Astrocyte of the hippocampus (primary cell): Measurements from ENCODE around the gene THSD7A.

Source experiments
- DNase-seq: peaks from one replicate; pipeline ENCODE4 v3.0.0; 2011; ENCODE audit warnings: low read depth, low spot score

THSD7A gene

DNA sequence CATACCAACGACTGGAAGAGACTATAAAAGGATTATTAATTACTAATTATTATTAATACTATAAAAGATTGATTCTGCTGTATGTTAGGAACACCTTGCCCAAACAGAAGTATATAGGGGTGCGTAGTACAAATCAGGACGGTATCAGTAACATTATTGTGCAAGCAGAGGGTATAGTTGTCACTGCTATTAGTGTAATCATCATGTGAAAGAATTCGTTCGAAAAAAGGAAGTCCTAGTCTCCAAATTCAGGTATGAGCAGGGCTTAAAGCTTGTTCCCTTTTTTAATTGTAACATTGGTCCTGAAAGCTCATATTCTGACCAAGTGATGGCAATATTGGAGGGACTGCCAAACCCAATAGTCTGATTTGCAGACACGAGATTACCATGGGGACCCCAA is 81.8 kb downstream of the THSD7A start:
- DNase-seq, result no peak

GRCh38 chr7:11749629-11750028 is 82.4 kb downstream of the THSD7A start:
- peak; percentile 23 for DNase-seq

DNA sequence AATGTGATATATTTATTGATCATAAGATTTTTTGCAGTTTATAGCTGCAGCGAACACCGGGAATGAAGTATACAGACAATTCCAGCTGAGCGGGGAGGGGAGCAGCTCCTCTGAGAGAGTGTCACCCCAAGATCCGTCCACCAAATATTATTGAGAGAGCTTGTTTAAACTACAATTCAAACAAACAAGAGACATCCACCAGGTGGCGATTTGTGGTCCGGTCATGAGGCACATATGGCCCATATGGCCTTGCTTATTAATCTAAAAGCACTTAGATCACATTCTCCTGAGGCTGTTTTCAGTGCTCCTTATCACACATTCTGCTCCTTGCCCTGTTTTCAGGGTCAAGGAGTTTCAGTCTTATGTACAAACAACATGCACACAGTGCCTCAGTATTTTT is 83.1 kb downstream of the THSD7A start:
- no peak for DNase-seq

DNA sequence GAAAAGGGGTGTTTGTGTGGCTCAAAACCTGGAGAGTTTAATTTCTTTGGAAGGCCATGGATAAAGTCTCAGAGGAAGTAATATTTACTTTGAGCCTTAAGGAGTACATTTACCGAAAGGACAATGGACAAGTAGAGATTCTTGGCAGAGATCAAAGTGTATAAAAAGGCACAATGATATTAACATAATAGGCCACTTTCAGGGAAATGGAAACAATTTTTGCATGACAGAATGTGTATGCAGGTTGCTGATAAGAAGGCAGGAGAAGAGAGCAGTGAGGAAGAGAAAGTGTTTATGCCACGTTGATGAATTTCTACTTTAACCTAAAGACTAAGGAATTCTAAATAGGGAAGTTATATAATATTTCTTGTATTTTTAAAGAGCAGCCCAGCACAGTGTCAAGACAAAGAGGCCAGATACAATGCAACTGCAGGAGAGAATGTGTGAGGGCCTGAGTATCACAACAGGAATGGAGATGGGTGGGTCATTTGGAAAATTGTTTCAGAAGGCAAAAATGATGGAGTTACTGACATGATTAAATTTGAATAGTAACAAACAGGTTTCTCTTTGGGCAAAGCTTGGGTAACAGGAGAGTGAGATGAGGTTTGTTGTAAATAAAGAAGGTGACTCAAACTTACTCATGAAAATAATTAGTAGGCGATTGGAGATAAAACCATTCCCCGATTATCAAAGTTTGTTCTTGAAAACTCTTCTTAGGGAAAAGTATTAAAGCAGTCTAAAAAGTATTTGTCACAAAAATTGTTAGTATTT is 84.1 kb downstream of the THSD7A start:
- DNase-seq, result no peak

DNA sequence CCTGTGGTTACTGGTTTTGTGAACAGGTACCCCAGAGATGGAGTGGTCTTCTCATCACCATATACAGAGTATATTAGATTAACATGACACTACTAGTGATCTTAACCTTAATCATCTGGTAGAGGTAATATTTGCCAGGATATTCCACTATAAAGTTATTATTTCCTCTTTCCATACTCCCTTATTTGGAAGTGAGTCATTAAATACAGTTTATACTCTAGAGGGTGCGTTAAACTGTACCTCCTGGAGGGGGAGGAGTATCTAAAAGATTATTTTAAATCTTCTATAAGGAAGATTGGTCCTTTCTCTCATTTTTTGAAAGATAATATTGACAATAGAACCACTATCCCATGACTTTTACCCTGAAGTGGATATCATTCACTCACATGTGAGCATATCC is 85.4 kb downstream of the THSD7A start:
- DNase-seq, result no peak

DNA sequence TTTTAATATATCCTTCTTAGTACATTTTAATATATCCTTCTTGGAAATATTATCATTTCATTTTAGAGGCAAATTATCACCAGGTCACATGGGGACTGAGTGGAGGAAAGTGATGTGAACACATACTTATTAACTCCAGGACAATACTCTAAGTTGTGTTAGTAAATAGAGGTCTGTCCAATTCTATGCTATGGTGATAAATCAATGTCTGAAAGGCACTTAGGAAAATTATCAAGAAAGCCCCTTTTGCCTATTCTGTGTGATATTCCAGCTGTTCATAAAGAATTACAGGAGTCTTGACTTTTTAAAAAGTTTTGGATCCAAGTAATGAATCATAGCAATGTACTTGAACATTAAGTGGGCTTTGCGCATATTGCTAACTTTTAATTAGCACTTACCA is 88.5 kb downstream of the THSD7A start:
- DNase-seq, result no peak

GRCh38 chr7:11743016-11743415 is 89.0 kb downstream of the THSD7A start:
- no peak for DNase-seq

DNA sequence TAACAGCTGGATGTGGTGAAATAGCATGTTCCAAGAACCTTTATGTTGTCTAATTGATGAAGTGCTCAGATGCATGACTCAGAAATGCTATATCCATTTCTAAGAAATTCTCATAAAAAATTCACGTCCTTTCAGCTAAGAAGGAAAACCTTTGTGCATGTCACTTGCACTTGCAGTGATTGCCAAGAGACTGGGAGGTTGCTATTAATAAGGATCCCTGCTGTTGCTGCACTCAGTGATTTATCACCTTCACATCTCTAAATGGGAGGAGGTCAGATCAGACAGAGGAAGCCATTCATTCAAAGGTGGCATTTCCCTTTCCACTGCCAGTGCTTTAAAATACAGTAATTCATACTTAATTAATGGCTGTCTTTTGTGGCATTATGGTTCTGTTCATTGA is 89.5 kb downstream of the THSD7A start:
- DNase-seq, result no peak

- no peak for DNase-seq
Observed at GRCh38 chr7:11737723-11738122, 94.3 kb downstream of the THSD7A start.

GRCh38 chr7:11732207-11732606 is 99.8 kb downstream of the THSD7A start:
- DNase-seq, result no peak

GRCh38 chr7:11730725-11731124 is 101.3 kb downstream of the THSD7A start:
- DNase-seq, result no peak

GRCh38 chr7:11727864-11728263 is 104.1 kb downstream of the THSD7A start:
- DNase-seq, result no peak

DNA sequence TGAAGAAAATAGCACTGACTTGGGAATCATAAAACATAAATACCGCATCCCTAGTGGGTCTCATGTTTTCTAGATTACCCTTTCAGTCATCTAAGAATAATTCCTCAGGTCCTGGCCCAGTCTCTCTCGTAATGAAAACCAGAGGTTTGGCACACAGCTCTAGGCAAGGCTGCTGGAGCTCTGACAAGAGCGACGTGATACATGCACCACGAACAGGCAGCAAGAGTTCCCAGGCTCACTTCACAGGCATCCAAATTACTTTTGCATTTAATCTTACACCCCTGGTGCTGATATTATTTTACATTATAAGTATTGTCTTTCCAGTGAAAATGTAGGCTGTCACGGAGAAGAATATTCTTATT is 105.2 kb downstream of the THSD7A start:
- peak; percentile 70 for DNase-seq

DNA sequence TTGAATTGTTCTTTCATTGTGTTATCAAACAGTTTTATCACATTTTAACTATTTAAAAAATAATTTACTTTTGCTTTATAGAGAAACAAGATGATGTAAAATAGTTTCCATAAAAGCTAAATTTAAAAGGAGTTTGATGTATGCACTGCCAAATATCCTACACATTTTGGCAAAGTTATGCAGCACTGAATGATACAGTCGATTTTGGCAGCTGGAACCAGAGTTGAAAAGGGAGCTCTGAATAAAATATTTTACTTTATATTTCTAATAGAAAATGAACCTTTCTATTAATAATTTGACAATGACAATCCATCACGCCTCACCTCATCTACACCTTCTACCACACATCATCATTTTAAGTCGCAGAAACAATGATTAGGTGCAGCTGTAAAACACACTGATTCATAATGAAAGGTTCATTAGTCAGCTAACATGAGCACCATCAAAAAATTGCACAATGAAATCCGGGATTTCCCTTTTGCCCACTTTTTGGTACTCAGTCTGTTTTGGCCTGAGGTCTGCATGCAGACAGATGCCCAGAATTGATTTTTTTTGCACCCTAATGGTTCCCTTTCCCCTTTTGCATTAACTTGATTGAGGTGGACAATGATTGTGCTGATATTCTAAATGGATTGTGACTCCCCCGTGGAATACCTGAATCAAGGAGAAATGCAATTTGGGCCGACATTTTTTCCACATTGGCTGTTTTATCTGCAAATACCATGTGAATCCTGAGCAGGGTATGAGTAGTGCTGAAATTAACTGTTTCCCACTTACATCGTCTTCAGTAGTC is 105.8 kb downstream of the THSD7A start:
- no peak for DNase-seq

DNA sequence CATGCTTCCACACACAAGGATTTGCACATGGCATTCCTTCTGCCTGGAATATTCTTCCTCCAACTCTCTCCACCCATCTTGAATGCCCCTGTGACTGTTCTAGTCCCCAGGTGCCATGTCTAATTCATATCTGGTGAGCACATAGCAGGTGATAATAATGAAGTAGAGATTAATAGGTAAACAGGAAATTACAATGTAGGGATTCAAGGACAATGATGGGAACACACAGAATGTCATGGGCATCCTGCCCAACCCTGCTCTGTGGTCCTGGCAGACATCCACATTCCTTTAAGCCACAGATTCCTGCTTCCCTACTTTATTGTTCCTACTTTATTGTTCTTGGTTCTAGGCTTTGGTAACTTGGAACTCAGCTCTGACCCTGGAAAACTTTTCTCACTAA is 115.8 kb downstream of the THSD7A start:
- DNase-seq, result peak; percentile 85

- peak; percentile 58 for DNase-seq
Observed at GRCh38 chr7:11714676-11715075, 117.3 kb downstream of the THSD7A start.

GRCh38 chr7:11714205-11714604 is 117.8 kb downstream of the THSD7A start:
- no peak for DNase-seq

DNA sequence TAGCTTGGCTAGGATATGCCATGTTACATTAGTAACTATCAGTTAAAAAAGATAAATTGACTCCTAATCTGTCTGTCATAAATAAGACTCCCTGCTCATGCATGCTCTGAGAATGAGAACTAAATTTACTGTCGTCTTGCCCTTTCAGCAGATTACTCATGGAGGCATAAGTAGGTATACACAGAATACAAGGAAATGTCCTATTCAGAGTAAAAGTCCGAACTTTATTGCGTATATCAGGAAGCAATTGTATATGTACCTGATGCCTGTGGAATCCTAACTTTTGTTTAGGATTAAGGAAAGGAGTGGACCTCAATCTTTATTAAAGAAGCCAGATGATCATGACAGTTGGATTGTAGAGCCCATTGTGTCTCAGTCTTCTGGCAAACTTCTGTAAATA is 118.6 kb downstream of the THSD7A start:
- DNase-seq, result peak; percentile 9

DNA sequence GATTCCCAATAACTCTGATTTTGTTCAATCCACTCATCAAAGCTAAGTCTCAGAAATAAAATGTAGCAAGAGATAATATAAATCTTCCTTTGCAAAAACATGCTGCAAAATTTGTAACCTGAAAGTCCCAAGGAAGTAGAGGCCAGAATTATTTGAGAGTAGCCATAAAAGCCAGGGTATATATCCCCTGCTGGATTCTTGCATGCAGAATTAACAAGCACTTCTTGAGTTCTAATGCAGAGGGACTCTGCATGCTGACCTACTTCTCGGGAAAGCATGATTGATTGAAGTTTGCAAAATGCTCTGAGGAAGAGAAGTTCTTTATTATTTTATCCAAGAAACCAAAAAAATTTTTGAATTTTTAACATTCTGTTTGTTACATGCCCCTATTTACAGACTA is 121.6 kb downstream of the THSD7A start:
- no peak for DNase-seq

DNA sequence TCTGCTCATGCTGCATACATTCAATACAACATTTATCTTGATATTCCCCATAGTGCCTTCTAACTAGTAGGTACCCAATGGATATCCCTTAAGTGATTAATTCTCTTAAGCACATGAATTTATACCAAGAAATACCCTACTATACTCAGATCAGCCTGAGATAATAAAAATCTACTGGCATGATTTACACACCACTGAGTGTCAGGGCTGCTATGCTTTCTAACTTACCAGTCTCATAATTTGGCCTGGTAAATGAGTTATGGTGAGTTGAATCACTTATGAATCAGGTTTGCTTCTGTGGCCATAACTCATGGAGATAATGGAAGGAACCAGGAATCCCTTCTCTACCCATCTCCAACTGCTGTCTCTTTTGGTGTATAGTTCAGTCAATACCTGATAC is 122.8 kb downstream of the THSD7A start:
- DNase-seq, result no peak

- DNase-seq, result peak; percentile 65
Observed at GRCh38 chr7:11707606-11708193, 124.3 kb downstream of the THSD7A start.

DNA sequence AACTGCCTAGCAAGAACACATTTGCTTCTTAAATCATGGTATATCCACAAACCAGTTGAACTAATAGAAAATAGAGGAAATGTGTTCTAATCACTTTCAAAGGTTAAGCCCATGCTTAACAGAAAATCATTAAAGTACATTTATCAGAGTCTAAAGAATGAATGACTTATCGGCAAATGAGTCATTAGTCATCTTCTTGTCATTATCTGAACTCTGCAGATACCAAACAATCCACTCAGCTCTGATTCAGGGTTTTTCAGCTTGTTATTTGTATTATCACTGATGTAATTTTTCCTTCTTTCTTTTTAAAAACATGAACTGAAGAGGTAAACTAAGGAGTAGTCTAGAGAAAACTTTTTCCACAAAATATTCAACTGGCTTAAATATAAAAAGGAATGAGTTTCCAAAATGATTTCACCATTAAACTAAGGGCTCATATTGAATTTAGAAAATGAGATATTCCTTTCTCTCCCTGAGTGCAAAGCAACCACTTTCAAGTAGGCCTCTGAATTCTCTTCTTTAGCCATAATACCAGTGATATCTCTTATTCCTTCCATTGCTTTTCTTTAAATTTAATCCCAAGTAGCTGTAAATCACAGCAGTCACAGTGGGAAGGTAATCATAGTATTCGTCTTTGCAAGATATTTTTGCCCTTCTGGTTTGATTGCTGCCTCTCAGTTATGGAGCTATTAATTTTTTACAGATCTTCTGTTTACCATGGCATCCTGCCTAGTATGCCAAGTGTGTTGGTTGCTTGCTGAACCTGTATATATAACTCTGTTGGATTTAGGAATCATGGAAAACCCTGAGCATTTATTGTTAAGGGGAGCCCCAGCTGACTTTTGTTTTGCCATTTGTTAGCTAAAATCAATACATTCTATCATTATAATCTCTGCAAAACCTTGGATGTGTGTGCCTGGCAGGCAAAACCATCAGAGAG is 125.1 kb downstream of the THSD7A start:
- peak; percentile 14 for DNase-seq
